Esophagus muscularis mucosa (tissue), 4 donors: ENCODE data around the gene RNU1-3.
"Not testable (repeated sequence)": the region's sequence is repeated elsewhere in the genome, so short reads cannot be mapped to it uniquely, and the experiment has no call there.

Experiments used
- CTCF ChIP-seq, 3 experiments: fragments of 200-600 bp in 2 of 3; fragments of 450-650 bp in 1 of 3; sonication (generic) in 2 of 3; IDR thresholded peaks; one replicate each; pipeline ENCODE4 v1.5.1; 2017 to 2019; ENCODE audit warnings: antibody characterized with exemption in 3 of 3, mild to moderate bottlenecking in 2 of 3, moderate library complexity in 1 of 3
- EP300 ChIP-seq: sonication (generic); formaldehyde crosslinking; IDR thresholded peaks from one replicate; pipeline ENCODE4 v1.6.1; 2017; ENCODE audit warnings: antibody characterized with exemption
- POLR2A ChIP-seq: fragments of 450-650 bp; IDR thresholded peaks from one replicate; pipeline ENCODE4 v1.6.1; 2017; ENCODE audit warnings: antibody characterized with exemption, moderate library complexity, mild to moderate bottlenecking, low read depth
- POLR2AphosphoS5 ChIP-seq, 2 donors: sonication (generic); formaldehyde crosslinking; IDR thresholded peaks; one replicate each; pipeline ENCODE4 v1.6.1; 2017; ENCODE audit warnings: antibody characterized with exemption in 2 of 2

DNA sequence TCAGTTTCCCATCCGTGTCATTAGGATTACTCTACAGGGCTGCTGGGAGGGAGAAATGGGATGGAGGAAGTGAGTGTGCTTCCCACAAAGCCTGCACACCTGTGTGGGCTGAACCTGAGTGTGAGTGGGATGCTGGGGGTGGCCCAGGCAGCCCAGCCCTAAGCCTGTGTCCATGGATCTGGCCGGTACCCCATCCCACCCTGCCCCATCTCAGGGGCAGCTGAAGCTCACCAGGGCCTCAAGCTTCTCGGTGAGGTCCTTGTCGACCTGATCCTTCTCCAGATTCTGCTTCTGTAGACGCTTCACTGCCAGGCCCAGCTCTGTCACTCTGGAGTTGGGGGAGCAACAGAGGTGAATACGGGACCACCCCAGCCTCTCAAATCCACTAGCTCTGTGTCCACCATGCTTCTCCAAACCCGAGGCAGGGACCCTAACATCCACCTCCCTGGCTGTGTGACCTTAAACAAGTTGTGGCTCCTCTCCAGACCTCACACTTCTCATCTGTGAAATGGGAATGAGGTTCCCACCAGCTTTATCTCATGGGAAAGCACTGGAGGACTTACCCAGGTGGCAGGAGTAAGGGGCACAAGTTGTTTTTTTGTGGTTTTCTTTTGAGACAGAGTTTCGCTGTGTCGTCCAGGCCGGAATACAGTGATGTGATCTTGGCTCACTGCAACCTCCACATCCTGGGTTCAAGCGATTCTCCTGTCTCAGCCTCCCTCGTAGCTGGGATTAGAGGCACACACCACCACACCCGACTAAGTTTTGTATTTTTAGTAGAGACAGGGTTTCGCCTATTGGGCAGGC, 34.5 kb downstream of the RNU1-3 start:
- TF ChIP-seq POLR2AphosphoS5 (IDR thresholded peaks at IDR 0.05); POLR2A; CTCF (IDR thresholded peaks at IDR 0.05); EP300: not testable (repeated sequence)
